DOHH2 (cell line): Measurements from ENCODE around the gene RNF123.
"Not testable (repeated sequence)": the region's sequence is repeated elsewhere in the genome, so short reads cannot be mapped to it uniquely, and the experiment has no call there.

Experiments used
- EZH2phosphoT487 ChIP-seq: fragments of 200-600 bp; sonication (generic); IDR thresholded peaks from 2 replicates; pipeline ENCODE4 v1.6.1; 2017; ENCODE audit warnings: borderline replicate concordance, mild to moderate bottlenecking, antibody characterized with exemption, low read length, moderate library complexity, mixed read lengths
- TF ChIP-seq, protein P1 (sequence below): fragments of 200-600 bp; sonication (generic); IDR thresholded peaks from one replicate; pipeline ENCODE4 v1.5.1; 2014; ENCODE audit warnings: antibody characterized with exemption, mild to moderate bottlenecking, low read depth, low read length; ENCODE audit not compliant: poor library complexity, severe bottlenecking

DNA sequence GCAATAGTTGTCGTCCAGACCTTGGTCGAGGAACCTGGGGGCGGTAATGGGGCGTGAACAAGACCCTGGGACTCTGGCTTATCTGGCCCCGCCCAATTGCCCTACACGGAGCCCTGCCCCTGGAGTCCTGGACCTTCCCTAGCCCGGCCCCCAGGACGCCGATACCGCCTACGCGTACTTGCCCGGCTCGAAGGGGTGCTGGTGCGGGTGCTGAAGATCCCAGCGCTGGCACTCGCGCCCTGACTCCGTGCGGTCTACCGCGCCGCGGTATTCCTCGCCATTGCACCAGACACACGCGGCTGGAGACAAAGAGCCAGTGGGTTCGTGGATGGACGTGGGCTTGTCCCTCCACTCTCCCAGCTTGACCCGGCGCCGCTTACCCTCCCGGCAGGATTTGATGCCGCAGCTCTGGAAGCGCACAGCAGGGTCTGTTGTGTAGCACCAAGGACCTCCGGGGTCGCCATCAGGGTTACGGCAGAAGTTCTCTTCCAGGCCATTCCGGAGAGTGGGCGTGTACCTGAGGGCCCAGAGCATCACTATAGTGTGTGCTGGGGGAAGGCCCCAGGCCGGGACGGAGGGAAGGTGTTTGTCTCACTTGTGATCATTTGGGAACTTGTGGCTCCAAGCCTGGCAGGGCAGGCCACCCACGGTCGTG, 2.5 kb upstream of the RNF123 start:
- TF ChIP-seq EZH2phosphoT487, result not testable (repeated sequence)
- TF ChIP-seq, protein P1, sequence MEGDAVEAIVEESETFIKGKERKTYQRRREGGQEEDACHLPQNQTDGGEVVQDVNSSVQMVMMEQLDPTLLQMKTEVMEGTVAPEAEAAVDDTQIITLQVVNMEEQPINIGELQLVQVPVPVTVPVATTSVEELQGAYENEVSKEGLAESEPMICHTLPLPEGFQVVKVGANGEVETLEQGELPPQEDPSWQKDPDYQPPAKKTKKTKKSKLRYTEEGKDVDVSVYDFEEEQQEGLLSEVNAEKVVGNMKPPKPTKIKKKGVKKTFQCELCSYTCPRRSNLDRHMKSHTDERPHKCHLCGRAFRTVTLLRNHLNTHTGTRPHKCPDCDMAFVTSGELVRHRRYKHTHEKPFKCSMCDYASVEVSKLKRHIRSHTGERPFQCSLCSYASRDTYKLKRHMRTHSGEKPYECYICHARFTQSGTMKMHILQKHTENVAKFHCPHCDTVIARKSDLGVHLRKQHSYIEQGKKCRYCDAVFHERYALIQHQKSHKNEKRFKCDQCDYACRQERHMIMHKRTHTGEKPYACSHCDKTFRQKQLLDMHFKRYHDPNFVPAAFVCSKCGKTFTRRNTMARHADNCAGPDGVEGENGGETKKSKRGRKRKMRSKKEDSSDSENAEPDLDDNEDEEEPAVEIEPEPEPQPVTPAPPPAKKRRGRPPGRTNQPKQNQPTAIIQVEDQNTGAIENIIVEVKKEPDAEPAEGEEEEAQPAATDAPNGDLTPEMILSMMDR, result not testable (repeated sequence)
